A673 (cell line): ENCODE results near the gene FHIT. TPM values are rescaled to one million over a fixed set of nuclear protein-coding genes. Genes with fewer than 3 reads are reported as not detected.

Source experiments
- BruUV-seq: library from RNA; stranded (reverse); fragments of 400-500 nt; replicated peaks from 2 replicates; lab custom pipeline; 2021; lab: Mats Ljungman, UMichigan
- CTCF ChIA-PET: fragments of 300-600 bp; sonication (Branson Sonifier 250); formaldehyde crosslinking; loops from one replicate; lab custom pipeline; 2022; ENCODE audit warnings: antibody characterized with exemption; lab: Charles Lee
- POLR2A ChIA-PET: fragments of 300-600 bp; sonication (Branson Sonifier 250); formaldehyde crosslinking; loops from one replicate; lab custom pipeline; 2022; ENCODE audit warnings: antibody characterized with exemption; ENCODE audit not compliant: low non-redundant PET; lab: Charles Lee
- DNase-seq: peaks from one replicate; pipeline ENCODE4 v3.0.0-alpha.2; 2015; ENCODE audit warnings: low spot score
- H3K27ac ChIP-seq: fragments of 200-600 bp; sonication (generic); 2 replicates; pipeline ENCODE4 v1.5.1; 2016; ENCODE audit warnings: mixed run types, low read depth, mild to moderate bottlenecking, mixed read lengths, antibody characterized with exemption, low read length; ENCODE audit not compliant: poor library complexity, severe bottlenecking
- H3K27me3 ChIP-seq: fragments of 200-600 bp; sonication (generic); replicated peaks from 2 replicates; pipeline ENCODE4 v1.6.1; 2017; ENCODE audit warnings: mixed run types, low read depth, mild to moderate bottlenecking, mixed read lengths, antibody characterized with exemption, low read length; ENCODE audit not compliant: insufficient read depth, poor library complexity
- H3K36me3 ChIP-seq: fragments of 200-600 bp; sonication (generic); 2 replicates; pipeline ENCODE4 v1.6.1; 2016; ENCODE audit warnings: mixed run types, mild to moderate bottlenecking, mixed read lengths, antibody characterized with exemption, low read length; ENCODE audit not compliant: insufficient read depth, poor library complexity, severe bottlenecking
- H3K4me1 ChIP-seq: fragments of 200-600 bp; sonication (generic); 2 replicates; pipeline ENCODE4 v1.6.1; 2017; ENCODE audit warnings: mixed run types, mild to moderate bottlenecking, mixed read lengths, antibody characterized with exemption, low read length; ENCODE audit not compliant: insufficient read depth, poor library complexity, severe bottlenecking
- H3K4me3 ChIP-seq: fragments of 200-600 bp; sonication (generic); 2 replicates; pipeline ENCODE4 v1.5.1; 2016; ENCODE audit warnings: low read depth, mixed run types, mild to moderate bottlenecking, mixed read lengths, low read length; ENCODE audit not compliant: poor library complexity, severe bottlenecking
- H3K9me3 ChIP-seq: fragments of 200-600 bp; sonication (generic); 2 replicates; pipeline ENCODE4 v1.6.1; 2016; ENCODE audit warnings: mixed run types, low read depth, mild to moderate bottlenecking, mixed read lengths, antibody characterized with exemption, low read length; ENCODE audit not compliant: poor library complexity, severe bottlenecking
- EZH2 ChIP-seq: fragments of 200-600 bp; sonication (generic); IDR thresholded peaks from 2 replicates; pipeline ENCODE4 v1.6.1; 2017; ENCODE audit warnings: borderline replicate concordance, low read depth, mild to moderate bottlenecking, mixed read lengths, antibody characterized with exemption, low read length; ENCODE audit not compliant: poor library complexity, severe bottlenecking
- intact Hi-C: fragments of 100-400 bp; cut with micrococcal nuclease; formaldehyde crosslinking; loops from one replicate; pipeline ENCODE4 v1.10.0; 2022; ENCODE audit not compliant: unreplicated experiment
- total RNA-seq: library from RNA; stranded (reverse); gene quantifications from 2 replicates; pipeline ENCODE4 v1.2.3, GENCODE V29; 2021
- TF ChIP-seq, protein P1 (sequence below): fragments of 300-800, 200-600 bp; sonication (generic); conservative IDR thresholded peaks from 2 replicates; pipeline ENCODE4 v1.5.1; 2017; ENCODE audit warnings: low read depth, mild to moderate bottlenecking, antibody characterized with exemption, low read length, moderate library complexity, mixed read lengths

Gene FHIT
- total RNA-seq, 1 experiment from 2014 or later = not detected

DNA sequence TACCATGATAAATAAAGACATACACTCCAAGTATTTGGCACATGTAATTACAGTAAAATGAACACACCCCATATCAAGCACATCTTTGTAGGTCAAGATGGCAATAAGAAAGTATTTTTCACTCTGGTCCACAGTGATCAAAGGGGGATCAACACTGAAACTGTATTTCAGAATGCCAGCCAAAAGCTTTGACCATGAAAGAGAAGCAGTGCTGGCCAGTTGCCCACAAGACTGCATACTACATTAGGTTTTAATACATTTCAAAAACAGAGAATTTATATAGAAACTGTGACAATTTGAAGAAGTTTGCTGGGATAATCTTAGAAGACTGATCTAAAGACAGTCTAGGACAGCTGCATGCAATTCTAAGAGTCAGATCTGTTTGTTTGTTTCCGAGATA lies 1035.3 kb downstream of the FHIT start:
- H3K36me3 ChIP-seq = no peaks in the 10 kb centered on the region
- no peak for TF ChIP-seq EZH2
- TF ChIP-seq, protein P1, sequence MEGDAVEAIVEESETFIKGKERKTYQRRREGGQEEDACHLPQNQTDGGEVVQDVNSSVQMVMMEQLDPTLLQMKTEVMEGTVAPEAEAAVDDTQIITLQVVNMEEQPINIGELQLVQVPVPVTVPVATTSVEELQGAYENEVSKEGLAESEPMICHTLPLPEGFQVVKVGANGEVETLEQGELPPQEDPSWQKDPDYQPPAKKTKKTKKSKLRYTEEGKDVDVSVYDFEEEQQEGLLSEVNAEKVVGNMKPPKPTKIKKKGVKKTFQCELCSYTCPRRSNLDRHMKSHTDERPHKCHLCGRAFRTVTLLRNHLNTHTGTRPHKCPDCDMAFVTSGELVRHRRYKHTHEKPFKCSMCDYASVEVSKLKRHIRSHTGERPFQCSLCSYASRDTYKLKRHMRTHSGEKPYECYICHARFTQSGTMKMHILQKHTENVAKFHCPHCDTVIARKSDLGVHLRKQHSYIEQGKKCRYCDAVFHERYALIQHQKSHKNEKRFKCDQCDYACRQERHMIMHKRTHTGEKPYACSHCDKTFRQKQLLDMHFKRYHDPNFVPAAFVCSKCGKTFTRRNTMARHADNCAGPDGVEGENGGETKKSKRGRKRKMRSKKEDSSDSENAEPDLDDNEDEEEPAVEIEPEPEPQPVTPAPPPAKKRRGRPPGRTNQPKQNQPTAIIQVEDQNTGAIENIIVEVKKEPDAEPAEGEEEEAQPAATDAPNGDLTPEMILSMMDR = no peak
- ChIA-PET POLR2A (no interaction called here), CTCF (no interaction called here)
- intact Hi-C loops = no loop called here
- H3K27me3 ChIP-seq = no peaks in the 10 kb centered on the region
- H3K27ac ChIP-seq = no peak overlapping the region
- no peak overlapping the region for H3K4me3 ChIP-seq
- DNase-seq = no peak
- no TSS peak for BruUV-seq
- no peaks in the 10 kb centered on the region for H3K9me3 ChIP-seq
- no peaks in the 10 kb centered on the region for H3K4me1 ChIP-seq

DNA sequence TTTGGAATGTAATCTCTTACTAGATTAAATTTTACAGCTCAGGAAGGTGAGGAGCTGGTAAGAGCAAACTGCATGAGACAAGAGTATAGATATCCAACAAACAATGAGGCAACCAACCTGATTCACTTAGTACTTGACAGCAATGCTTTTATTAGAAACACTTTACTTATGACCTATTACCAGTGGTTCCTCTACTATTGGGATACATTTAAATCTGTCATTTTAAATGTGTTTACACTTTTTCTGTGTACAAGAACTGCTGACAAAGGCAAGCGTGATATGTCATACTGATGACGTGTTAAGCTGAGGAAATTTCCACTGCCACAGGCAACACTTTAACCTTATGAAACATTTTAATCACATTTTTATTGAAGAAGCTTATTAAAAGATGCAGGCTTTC lies 1043.3 kb downstream of the FHIT start:
- Histone ChIP-seq H3K9me3 (no peaks in the 10 kb centered on the region), H3K36me3 (no peaks in the 10 kb centered on the region), H3K27ac (no peak overlapping the region), H3K27me3 (no peaks in the 10 kb centered on the region), H3K4me1 (no peaks in the 10 kb centered on the region), H3K4me3 (no peak overlapping the region)
- no TSS peak for BruUV-seq
- ChIA-PET POLR2A (no interaction called here), CTCF (no interaction called here)
- TF ChIP-seq, protein P1 = no peak
- no peak for TF ChIP-seq EZH2
- DNase-seq = no peak
- intact Hi-C loops = no loop called here

DNA sequence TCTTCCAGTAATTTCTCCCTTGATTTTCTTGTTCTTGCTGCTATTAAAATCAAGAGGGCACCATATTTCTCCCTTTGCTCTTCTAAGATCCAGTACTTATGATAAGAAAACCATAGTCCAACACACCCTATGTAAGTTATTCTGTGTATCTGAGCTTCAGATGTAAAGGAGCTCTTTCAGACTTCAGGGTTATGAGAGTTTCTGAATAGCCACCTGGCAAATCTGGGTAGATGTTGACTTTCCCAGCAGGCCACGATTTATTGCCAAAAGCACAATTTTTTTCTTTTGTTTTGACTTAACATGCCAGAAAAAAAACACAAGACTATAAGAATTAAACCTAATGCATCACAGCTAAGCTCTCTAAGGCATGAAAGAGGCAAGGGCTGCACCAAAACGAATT lies 1045.0 kb downstream of the FHIT start:
- intact Hi-C loops = no loop called here
- H3K27ac ChIP-seq = no peak overlapping the region
- BruUV-seq = no TSS peak
- TF ChIP-seq, protein P1 = no peak
- no peak for TF ChIP-seq EZH2
- no peak for DNase-seq
- H3K36me3 ChIP-seq = no peaks in the 10 kb centered on the region
- no peaks in the 10 kb centered on the region for H3K27me3 ChIP-seq
- no peaks in the 10 kb centered on the region for H3K9me3 ChIP-seq
- POLR2A ChIA-PET = no interaction called here
- no peak overlapping the region for H3K4me3 ChIP-seq
- no peaks in the 10 kb centered on the region for H3K4me1 ChIP-seq
- CTCF ChIA-PET = no interaction called here
